SK-N-SH treated with all-trans-retinoic acid at 6 μM for 48 hours (cell line): ENCODE results near the gene CCM2.

ENCODE experiments used
- ATAC-seq: fragments of 200-7000 bp; cut with Tn5 transposase; 3 replicates; pipeline ENCODE4 v1.9.1; 2020; ENCODE audit warnings: mild to moderate bottlenecking, moderate library complexity
- ARNTL ChIP-seq: fragments of 450-650 bp; formaldehyde crosslinking; IDR thresholded peaks from 2 replicates; pipeline ENCODE4 v1.5.0; 2020; ENCODE audit warnings: low read depth, mild to moderate bottlenecking, moderate library complexity, borderline replicate concordance
- BACH2 ChIP-seq: fragments of 250-450 bp; sonication (Bioruptor Pico); IDR thresholded peaks from 2 replicates; pipeline ENCODE4 v1.9.0; 2021; ENCODE audit warnings: mild to moderate bottlenecking, borderline replicate concordance
- CSDC2 ChIP-seq: fragments of 250-450 bp; sonication (Bioruptor Pico); IDR thresholded peaks from 2 replicates; pipeline ENCODE4 v1.5.0; 2020; ENCODE audit warnings: mild to moderate bottlenecking, moderate library complexity
- ESRRG ChIP-seq: fragments of 250-450 bp; sonication (Bioruptor Pico); IDR thresholded peaks from 2 replicates; pipeline ENCODE4 v1.6.1; 2021; ENCODE audit warnings: mild to moderate bottlenecking
- GLIS3 ChIP-seq: fragments of 250-450 bp; sonication (Bioruptor Pico); IDR thresholded peaks from 2 replicates; pipeline ENCODE4 v1.5.0; 2020; ENCODE audit warnings: mild to moderate bottlenecking, moderate library complexity
- OSR1 ChIP-seq: fragments of 250-450 bp; sonication (Bioruptor Pico); IDR thresholded peaks from 2 replicates; pipeline ENCODE4 v1.8.0; 2022; ENCODE audit warnings: moderate library complexity, mild to moderate bottlenecking, inconsistent platforms
- POU6F1 ChIP-seq: fragments of 250-450 bp; sonication (Bioruptor Pico); IDR thresholded peaks from 2 replicates; pipeline ENCODE4 v1.8.0; 2021; ENCODE audit warnings: low read depth, mild to moderate bottlenecking, moderate library complexity, borderline replicate concordance
- PPARA ChIP-seq: fragments of 250-450 bp; sonication (Bioruptor Pico); IDR thresholded peaks from 2 replicates; pipeline ENCODE4 v1.5.0; 2020; ENCODE audit warnings: mild to moderate bottlenecking, borderline replicate concordance
- RARB ChIP-seq: fragments of 250-450 bp; sonication (Bioruptor Pico); IDR thresholded peaks from 2 replicates; pipeline ENCODE4 v1.8.0; 2021; ENCODE audit warnings: mild to moderate bottlenecking, moderate library complexity
- SNAI2 ChIP-seq: fragments of 250-450 bp; sonication (Bioruptor Pico); IDR thresholded peaks from 2 replicates; pipeline ENCODE4 v1.5.0; 2020; ENCODE audit warnings: mild to moderate bottlenecking, moderate library complexity
- ZC3H10 ChIP-seq: fragments of 250-450 bp; sonication (Bioruptor Pico); IDR thresholded peaks from 2 replicates; pipeline ENCODE4 v1.5.1; 2021; ENCODE audit warnings: mild to moderate bottlenecking, moderate library complexity
- ZFP3 ChIP-seq: fragments of 250-450 bp; sonication (Bioruptor Pico); IDR thresholded peaks from 2 replicates; pipeline ENCODE4 v1.5.0; 2020; ENCODE audit warnings: mild to moderate bottlenecking, moderate library complexity
- ZFP30 ChIP-seq: fragments of 450-650 bp; formaldehyde crosslinking; IDR thresholded peaks from 2 replicates; pipeline ENCODE4 v1.5.0; 2022; ENCODE audit warnings: mild to moderate bottlenecking, moderate library complexity
- ZNF565 ChIP-seq: fragments of 450-650 bp; formaldehyde crosslinking; conservative IDR thresholded peaks from 2 replicates; pipeline ENCODE4 v1.5.0; 2020; ENCODE audit warnings: low read depth, mild to moderate bottlenecking, moderate library complexity
- ZNF70 ChIP-seq: fragments of 450-650 bp; formaldehyde crosslinking; IDR thresholded peaks from 2 replicates; pipeline ENCODE4 v1.5.0; 2020; ENCODE audit warnings: mild to moderate bottlenecking, moderate library complexity
- ZNF8 ChIP-seq: fragments of 450-650 bp; formaldehyde crosslinking; IDR thresholded peaks from 2 replicates; pipeline ENCODE4 v1.5.0; 2020; ENCODE audit warnings: mild to moderate bottlenecking, moderate library complexity
- TF ChIP-seq, protein P1 (sequence below): fragments of 250-450 bp; sonication (Bioruptor Pico); IDR thresholded peaks from 2 replicates; pipeline ENCODE4 v1.5.0; 2020; ENCODE audit warnings: mild to moderate bottlenecking, moderate library complexity
- TF ChIP-seq, protein P2 (sequence below): fragments of 250-450 bp; sonication (Bioruptor Pico); IDR thresholded peaks from 2 replicates; pipeline ENCODE4 v1.5.1; 2021; ENCODE audit warnings: mild to moderate bottlenecking, moderate library complexity
- TF ChIP-seq, protein P3 (sequence below): fragments of 250-450 bp; sonication (Bioruptor Pico); IDR thresholded peaks from 2 replicates; pipeline ENCODE4 v1.5.1; 2020; ENCODE audit warnings: low read depth, mild to moderate bottlenecking, moderate library complexity
- TF ChIP-seq, protein P4 (sequence below): fragments of 250-450 bp; sonication (Bioruptor Pico); IDR thresholded peaks from 2 replicates; pipeline ENCODE4 v1.8.0; 2020; ENCODE audit warnings: mild to moderate bottlenecking, moderate library complexity, borderline replicate concordance

Gene CCM2

GRCh38 chr7:44956157-44956766, 43.7 kb upstream of the CCM2 start:
- ATAC-seq: no peak
- TF ChIP-seq, protein P1, sequence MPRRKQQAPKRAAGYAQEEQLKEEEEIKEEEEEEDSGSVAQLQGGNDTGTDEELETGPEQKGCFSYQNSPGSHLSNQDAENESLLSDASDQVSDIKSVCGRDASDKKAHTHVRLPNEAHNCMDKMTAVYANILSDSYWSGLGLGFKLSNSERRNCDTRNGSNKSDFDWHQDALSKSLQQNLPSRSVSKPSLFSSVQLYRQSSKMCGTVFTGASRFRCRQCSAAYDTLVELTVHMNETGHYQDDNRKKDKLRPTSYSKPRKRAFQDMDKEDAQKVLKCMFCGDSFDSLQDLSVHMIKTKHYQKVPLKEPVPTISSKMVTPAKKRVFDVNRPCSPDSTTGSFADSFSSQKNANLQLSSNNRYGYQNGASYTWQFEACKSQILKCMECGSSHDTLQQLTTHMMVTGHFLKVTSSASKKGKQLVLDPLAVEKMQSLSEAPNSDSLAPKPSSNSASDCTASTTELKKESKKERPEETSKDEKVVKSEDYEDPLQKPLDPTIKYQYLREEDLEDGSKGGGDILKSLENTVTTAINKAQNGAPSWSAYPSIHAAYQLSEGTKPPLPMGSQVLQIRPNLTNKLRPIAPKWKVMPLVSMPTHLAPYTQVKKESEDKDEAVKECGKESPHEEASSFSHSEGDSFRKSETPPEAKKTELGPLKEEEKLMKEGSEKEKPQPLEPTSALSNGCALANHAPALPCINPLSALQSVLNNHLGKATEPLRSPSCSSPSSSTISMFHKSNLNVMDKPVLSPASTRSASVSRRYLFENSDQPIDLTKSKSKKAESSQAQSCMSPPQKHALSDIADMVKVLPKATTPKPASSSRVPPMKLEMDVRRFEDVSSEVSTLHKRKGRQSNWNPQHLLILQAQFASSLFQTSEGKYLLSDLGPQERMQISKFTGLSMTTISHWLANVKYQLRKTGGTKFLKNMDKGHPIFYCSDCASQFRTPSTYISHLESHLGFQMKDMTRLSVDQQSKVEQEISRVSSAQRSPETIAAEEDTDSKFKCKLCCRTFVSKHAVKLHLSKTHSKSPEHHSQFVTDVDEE (CRISPR knock-in tag): no peak
- TF ChIP-seq BACH2 (CRISPR knock-in tag) (no peak), ESRRG (CRISPR knock-in tag) (no peak), ZFP3 (no peak), ARNTL (CRISPR knock-in tag) (no peak), ZNF8 (CRISPR knock-in tag) (no peak), POU6F1 (CRISPR knock-in tag) (no peak), GLIS3 (CRISPR knock-in tag) (no peak), ZC3H10 (CRISPR knock-in tag) (no peak), ZNF565 (no peak), PPARA (CRISPR knock-in tag) (no peak), OSR1 (CRISPR knock-in tag) (no peak), RARB (CRISPR knock-in tag) (no peak), ZNF70 (CRISPR knock-in tag) (no peak), ZFP30 (CRISPR knock-in tag) (no peak), CSDC2 (CRISPR knock-in tag) (no peak), SNAI2 (CRISPR knock-in tag) (no peak)
- TF ChIP-seq, protein P2, sequence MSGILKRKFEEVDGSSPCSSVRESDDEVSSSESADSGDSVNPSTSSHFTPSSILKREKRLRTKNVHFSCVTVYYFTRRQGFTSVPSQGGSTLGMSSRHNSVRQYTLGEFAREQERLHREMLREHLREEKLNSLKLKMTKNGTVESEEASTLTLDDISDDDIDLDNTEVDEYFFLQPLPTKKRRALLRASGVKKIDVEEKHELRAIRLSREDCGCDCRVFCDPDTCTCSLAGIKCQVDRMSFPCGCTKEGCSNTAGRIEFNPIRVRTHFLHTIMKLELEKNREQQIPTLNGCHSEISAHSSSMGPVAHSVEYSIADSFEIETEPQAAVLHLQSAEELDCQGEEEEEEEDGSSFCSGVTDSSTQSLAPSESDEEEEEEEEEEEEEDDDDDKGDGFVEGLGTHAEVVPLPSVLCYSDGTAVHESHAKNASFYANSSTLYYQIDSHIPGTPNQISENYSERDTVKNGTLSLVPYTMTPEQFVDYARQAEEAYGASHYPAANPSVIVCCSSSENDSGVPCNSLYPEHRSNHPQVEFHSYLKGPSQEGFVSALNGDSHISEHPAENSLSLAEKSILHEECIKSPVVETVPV (CRISPR knock-in tag): no peak
- TF ChIP-seq, protein P3, sequence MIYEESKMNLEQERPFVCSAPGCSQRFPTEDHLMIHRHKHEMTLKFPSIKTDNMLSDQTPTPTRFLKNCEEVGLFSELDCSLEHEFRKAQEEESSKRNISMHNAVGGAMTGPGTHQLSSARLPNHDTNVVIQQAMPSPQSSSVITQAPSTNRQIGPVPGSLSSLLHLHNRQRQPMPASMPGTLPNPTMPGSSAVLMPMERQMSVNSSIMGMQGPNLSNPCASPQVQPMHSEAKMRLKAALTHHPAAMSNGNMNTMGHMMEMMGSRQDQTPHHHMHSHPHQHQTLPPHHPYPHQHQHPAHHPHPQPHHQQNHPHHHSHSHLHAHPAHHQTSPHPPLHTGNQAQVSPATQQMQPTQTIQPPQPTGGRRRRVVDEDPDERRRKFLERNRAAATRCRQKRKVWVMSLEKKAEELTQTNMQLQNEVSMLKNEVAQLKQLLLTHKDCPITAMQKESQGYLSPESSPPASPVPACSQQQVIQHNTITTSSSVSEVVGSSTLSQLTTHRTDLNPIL: no peak
- TF ChIP-seq, protein P4, sequence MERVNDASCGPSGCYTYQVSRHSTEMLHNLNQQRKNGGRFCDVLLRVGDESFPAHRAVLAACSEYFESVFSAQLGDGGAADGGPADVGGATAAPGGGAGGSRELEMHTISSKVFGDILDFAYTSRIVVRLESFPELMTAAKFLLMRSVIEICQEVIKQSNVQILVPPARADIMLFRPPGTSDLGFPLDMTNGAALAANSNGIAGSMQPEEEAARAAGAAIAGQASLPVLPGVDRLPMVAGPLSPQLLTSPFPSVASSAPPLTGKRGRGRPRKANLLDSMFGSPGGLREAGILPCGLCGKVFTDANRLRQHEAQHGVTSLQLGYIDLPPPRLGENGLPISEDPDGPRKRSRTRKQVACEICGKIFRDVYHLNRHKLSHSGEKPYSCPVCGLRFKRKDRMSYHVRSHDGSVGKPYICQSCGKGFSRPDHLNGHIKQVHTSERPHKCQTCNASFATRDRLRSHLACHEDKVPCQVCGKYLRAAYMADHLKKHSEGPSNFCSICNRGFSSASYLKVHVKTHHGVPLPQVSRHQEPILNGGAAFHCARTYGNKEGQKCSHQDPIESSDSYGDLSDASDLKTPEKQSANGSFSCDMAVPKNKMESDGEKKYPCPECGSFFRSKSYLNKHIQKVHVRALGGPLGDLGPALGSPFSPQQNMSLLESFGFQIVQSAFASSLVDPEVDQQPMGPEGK (CRISPR knock-in tag): no peak

GRCh38 chr7:44958645-44959344, 41.2 kb upstream of the CCM2 start:
- no peak; the same call in 2 of the 3 replicates for ATAC-seq
- TF ChIP-seq OSR1 (CRISPR knock-in tag) (no peak), ZNF565 (no peak), ZC3H10 (CRISPR knock-in tag) (no peak), ZNF70 (CRISPR knock-in tag) (no peak), CSDC2 (CRISPR knock-in tag) (no peak), BACH2 (CRISPR knock-in tag) (no peak), ARNTL (CRISPR knock-in tag) (no peak), GLIS3 (CRISPR knock-in tag) (no peak), ZFP30 (CRISPR knock-in tag) (no peak)
- TF ChIP-seq, protein P1 (CRISPR knock-in tag): no peak
- TF ChIP-seq, protein P3: no peak
- TF ChIP-seq, protein P4 (CRISPR knock-in tag): no peak
